Common myeloid progenitor, CD34-positive (primary cell): ENCODE results near the gene TMEM18. TPM values are rescaled to one million over a fixed set of nuclear protein-coding genes. Genes with fewer than 3 reads are reported as not detected.

Experiments
- CTCF ChIA-PET: fragments of 350-600 bp; sonication (Branson Sonifier 250); formaldehyde crosslinking; loops from one replicate; lab custom pipeline; 2021; ENCODE audit warnings: antibody characterized with exemption; lab: Charles Lee
- POLR2A ChIA-PET: fragments of 350-600 bp; sonication (Branson Sonifier 250); formaldehyde crosslinking; loops from one replicate; lab custom pipeline; 2021; ENCODE audit warnings: antibody characterized with exemption; lab: Charles Lee
- DNase-seq, 3 donors: peaks; one replicate each; pipeline versions ENCODE4 v3.0.0 to v3.0.0-alpha.2; 2013
- H3K27ac ChIP-seq, 2 experiments: 1 replicate in 1 of 2; 2 replicates in 1 of 2; pipeline ENCODE4 v1.7.0; 2013; ENCODE audit warnings: inconsistent platforms in 2 of 2, low read length in 2 of 2, mild to moderate bottlenecking in 2 of 2, low read depth in 1 of 2, moderate library complexity in 1 of 2; ENCODE audit not compliant: severe bottlenecking in 2 of 2, insufficient read depth in 1 of 2, poor library complexity in 1 of 2
- H3K27me3 ChIP-seq, 5 experiments: replicated peaks in 2 of 5; 1 replicate in 3 of 5; 2 replicates in 2 of 5; pipeline versions ENCODE4 v1.6.1 to v1.7.0; 2013; ENCODE audit warnings: low read length in 4 of 5, mild to moderate bottlenecking in 2 of 5, moderate library complexity in 2 of 5, inconsistent platforms in 1 of 5; ENCODE audit not compliant: insufficient read depth in 5 of 5, control insufficient read depth in 4 of 5
- H3K36me3 ChIP-seq, 4 experiments: 1 replicate in 2 of 4; 2 replicates in 2 of 4; pipeline versions ENCODE4 v1.6.1 to v1.7.0; 2013; ENCODE audit warnings: low read length in 3 of 4, control low read depth in 1 of 4, mild to moderate bottlenecking in 1 of 4; ENCODE audit not compliant: control insufficient read depth in 4 of 4, insufficient read depth in 4 of 4
- H3K4me1 ChIP-seq, 4 experiments: 1 replicate in 3 of 4; 2 replicates in 1 of 4; pipeline versions ENCODE4 v1.6.1 to v1.7.1; 2013; ENCODE audit warnings: low read length in 3 of 4, mild to moderate bottlenecking in 3 of 4, control low read depth in 1 of 4, inconsistent platforms in 1 of 4, moderate library complexity in 1 of 4; ENCODE audit not compliant: control insufficient read depth in 4 of 4, insufficient read depth in 4 of 4; ENCODE audit errors: control extremely low read depth in 1 of 4
- H3K4me3 ChIP-seq, 7 experiments: 1 replicate in 4 of 7; 2 replicates in 3 of 7; pipeline versions ENCODE4 v1.5.1 to v1.7.0; 2013; ENCODE audit warnings: mild to moderate bottlenecking in 7 of 7, low read length in 6 of 7, moderate library complexity in 6 of 7, inconsistent platforms in 2 of 7, low read depth in 2 of 7, control low read depth in 1 of 7; ENCODE audit not compliant: insufficient read depth in 4 of 7, control insufficient read depth in 1 of 7; ENCODE audit errors: extremely low read depth in 1 of 7
- H3K9me3 ChIP-seq, 5 experiments: 1 replicate in 4 of 5; 2 replicates in 1 of 5; pipeline versions ENCODE4 v1.6.1 to v1.7.1; 2013; ENCODE audit warnings: low read length in 4 of 5, mild to moderate bottlenecking in 2 of 5, inconsistent platforms in 1 of 5, low read depth in 1 of 5, moderate library complexity in 1 of 5; ENCODE audit not compliant: control insufficient read depth in 4 of 5, insufficient read depth in 2 of 5; ENCODE audit errors: control extremely low read depth in 1 of 5
- WGBS: methylation state at CpG from one replicate; pipeline ENCODE4 v1.1.5; 2013; ENCODE audit not compliant: insufficient coverage; 5-methylcytosine and 5-hydroxymethylcytosine counted together
- polyA plus RNA-seq: library from polyadenylated mRNA; unstranded; fragments of 120-200 nt; gene quantifications from one replicate; pipeline ENCODE4 v1.2.1, GENCODE V29; 2013

TMEM18 gene
- polyA plus RNA-seq = 42.8 TPM

GRCh38 chr2:677056-677958, at the start of gene TMEM18:
TMEM18 (minus strand) TSS chr2:677406; CDS start chr2:677345, 61 bp downstream.
- ChIA-PET CTCF (interaction anchor here (1.0 to 1.3 kb wide), 2 partner anchors 17 to 58 kb away, joined by 3 to 4 read pairs; no protein-coding TSS in a partner anchor), POLR2A (no interaction called here)
- no peaks in the 10 kb centered on the region for H3K9me3 ChIP-seq
- peak; percentile 99 to 100 (median 99) for DNase-seq
- peak within 1 kb of the TSS; percentile 99 to 100 for H3K27ac ChIP-seq
- no peaks in the 10 kb centered on the region for H3K27me3 ChIP-seq
- under 1% methylated on average over 57 of the region's 68 CpGs for WGBS
- H3K36me3 ChIP-seq = peaks cover 0 to 24% (median 6%) of the 10 kb centered on the region in 4 experiments
- H3K4me3 ChIP-seq = peak within 1 kb of the TSS; percentile 56 to 97 (median 89)
- H3K4me1 ChIP-seq = peaks cover 0 to 25% (median 14%) of the 10 kb centered on the region in 4 experiments

- Histone ChIP-seq H3K9me3 (no peaks in the 10 kb centered on the region), H3K36me3 (no peaks in the 10 kb centered on the region), H3K27ac (no peak overlapping the region), H3K4me3 (no peak overlapping the region), H3K4me1 (no peaks in the 10 kb centered on the region), H3K27me3 (peaks cover 0 to 20% (median 9%) of the 10 kb centered on the region in 5 experiments)
- WGBS = 80% methylated on average over 4 of the region's 4 CpGs
- no peak for DNase-seq
- ChIA-PET CTCF (interaction anchor here (2.3 kb wide), 1 partner anchor 11 kb away, joined by 5 read pairs; no protein-coding TSS in a partner anchor), POLR2A (no interaction called here)
Observed at GRCh38 chr2:726169-726568, 49.0 kb upstream of the TMEM18 start.

GRCh38 chr2:725468-725867, 48.3 kb upstream of the TMEM18 start:
- ChIA-PET POLR2A (no interaction called here), CTCF (interaction anchor here (2.3 kb wide), 1 partner anchor 10 kb away, joined by 5 read pairs; no protein-coding TSS in a partner anchor)
- H3K27me3 ChIP-seq = peaks cover 0 to 17% (median 6%) of the 10 kb centered on the region in 5 experiments
- H3K9me3 ChIP-seq = no peaks in the 10 kb centered on the region
- DNase-seq = no peak
- H3K4me3 ChIP-seq = no peak overlapping the region
- H3K4me1 ChIP-seq = no peaks in the 10 kb centered on the region
- 91% methylated on average over 4 of the region's 4 CpGs for WGBS
- no peak overlapping the region for H3K27ac ChIP-seq
- no peaks in the 10 kb centered on the region for H3K36me3 ChIP-seq

- H3K36me3 ChIP-seq = no peaks in the 10 kb centered on the region
- no peak for DNase-seq
- H3K4me1 ChIP-seq = no peaks in the 10 kb centered on the region
- no peak overlapping the region for H3K4me3 ChIP-seq
- ChIA-PET POLR2A (no interaction called here), CTCF (no interaction called here)
- H3K27ac ChIP-seq = no peak overlapping the region
- H3K9me3 ChIP-seq = no peaks in the 10 kb centered on the region
- H3K27me3 ChIP-seq = peaks cover 0 to 17% (median 7%) of the 10 kb centered on the region in 5 experiments
- WGBS = 100% methylated on average over 2 of the region's 5 CpGs
Observed at GRCh38 chr2:723761-724160, 46.6 kb upstream of the TMEM18 start.

- DNase-seq = no peak
- Histone ChIP-seq H3K27ac (no peak overlapping the region), H3K36me3 (no peaks in the 10 kb centered on the region), H3K4me1 (no peaks in the 10 kb centered on the region), H3K9me3 (no peaks in the 10 kb centered on the region), H3K4me3 (no peak overlapping the region), H3K27me3 (peaks cover 0 to 23% (median 10%) of the 10 kb centered on the region in 5 experiments)
- WGBS = 92% methylated on average over 19 of the region's 21 CpGs
- CTCF ChIA-PET = no interaction called here
- POLR2A ChIA-PET = no interaction called here
Observed at GRCh38 chr2:720842-721241, 43.6 kb upstream of the TMEM18 start.

- ChIA-PET CTCF (no interaction called here), POLR2A (no interaction called here)
- H3K36me3 ChIP-seq = no peaks in the 10 kb centered on the region
- no peak overlapping the region for H3K27ac ChIP-seq
- no peak for DNase-seq
- peaks cover 0 to 21% (median 10%) of the 10 kb centered on the region in 5 experiments for H3K27me3 ChIP-seq
- no peaks in the 10 kb centered on the region for H3K4me1 ChIP-seq
- 43% methylated on average over 6 of the region's 9 CpGs for WGBS
- H3K4me3 ChIP-seq = no peak overlapping the region
- no peaks in the 10 kb centered on the region for H3K9me3 ChIP-seq
Observed at GRCh38 chr2:719734-720133, 42.5 kb upstream of the TMEM18 start.

- Histone ChIP-seq H3K4me1 (no peaks in the 10 kb centered on the region), H3K4me3 (no peak overlapping the region), H3K9me3 (no peaks in the 10 kb centered on the region), H3K27me3 (peaks cover 0 to 18% (median 10%) of the 10 kb centered on the region in 5 experiments), H3K27ac (no peak overlapping the region), H3K36me3 (no peaks in the 10 kb centered on the region)
- DNase-seq = no peak
- ChIA-PET CTCF (interaction anchor here (1.2 kb wide), 1 partner anchor 827 kb away, joined by 3 read pairs; no protein-coding TSS in a partner anchor), POLR2A (no interaction called here)
Observed at GRCh38 chr2:719191-719590, 42.0 kb upstream of the TMEM18 start.
